Measurements from ENCODE around the gene NKX6-2.

DNA sequence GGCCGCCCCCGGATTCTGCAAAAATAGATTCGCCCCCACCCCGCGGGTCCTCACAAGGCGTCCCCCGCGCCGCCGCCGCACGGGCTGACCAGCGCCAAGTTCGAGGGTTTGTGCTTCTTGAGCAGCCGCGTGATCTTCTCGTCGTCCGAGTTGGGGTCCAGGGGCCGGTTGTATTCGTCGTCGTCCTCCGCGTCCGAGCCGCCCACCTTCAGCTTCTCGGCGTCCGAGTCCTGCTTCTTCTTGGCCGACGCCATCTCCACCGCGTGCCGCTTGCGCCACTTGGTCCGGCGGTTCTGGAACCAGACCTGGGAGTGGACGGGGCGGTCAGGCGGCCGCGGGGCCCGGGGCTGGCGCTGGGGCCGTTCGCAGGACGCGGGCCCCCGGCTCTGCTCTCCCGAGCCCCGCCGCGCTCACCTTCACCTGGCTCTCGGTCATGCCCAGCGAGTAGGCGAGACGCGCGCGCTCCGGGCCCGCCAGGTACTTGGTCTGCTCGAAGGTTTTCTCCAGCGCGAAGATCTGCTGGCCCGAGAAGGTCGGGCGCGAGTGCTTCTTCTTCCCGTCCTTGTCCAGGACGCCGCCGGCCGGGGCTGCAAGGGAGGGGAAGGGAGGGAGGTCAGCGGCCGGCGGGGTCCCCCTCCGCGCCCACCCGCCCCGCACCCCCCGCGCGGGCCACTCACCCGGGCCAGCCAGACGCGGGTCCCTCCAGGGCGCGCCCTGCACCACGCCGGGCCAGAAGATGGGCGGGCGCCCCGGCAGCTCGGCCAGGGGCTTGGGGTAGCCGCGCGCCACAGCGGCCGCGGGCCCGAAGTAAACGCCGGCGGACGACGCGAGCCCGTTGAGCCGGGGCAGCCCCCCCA lies 853 bp downstream of the NKX6-2 start:
- TF ChIP-seq, protein P1, sequence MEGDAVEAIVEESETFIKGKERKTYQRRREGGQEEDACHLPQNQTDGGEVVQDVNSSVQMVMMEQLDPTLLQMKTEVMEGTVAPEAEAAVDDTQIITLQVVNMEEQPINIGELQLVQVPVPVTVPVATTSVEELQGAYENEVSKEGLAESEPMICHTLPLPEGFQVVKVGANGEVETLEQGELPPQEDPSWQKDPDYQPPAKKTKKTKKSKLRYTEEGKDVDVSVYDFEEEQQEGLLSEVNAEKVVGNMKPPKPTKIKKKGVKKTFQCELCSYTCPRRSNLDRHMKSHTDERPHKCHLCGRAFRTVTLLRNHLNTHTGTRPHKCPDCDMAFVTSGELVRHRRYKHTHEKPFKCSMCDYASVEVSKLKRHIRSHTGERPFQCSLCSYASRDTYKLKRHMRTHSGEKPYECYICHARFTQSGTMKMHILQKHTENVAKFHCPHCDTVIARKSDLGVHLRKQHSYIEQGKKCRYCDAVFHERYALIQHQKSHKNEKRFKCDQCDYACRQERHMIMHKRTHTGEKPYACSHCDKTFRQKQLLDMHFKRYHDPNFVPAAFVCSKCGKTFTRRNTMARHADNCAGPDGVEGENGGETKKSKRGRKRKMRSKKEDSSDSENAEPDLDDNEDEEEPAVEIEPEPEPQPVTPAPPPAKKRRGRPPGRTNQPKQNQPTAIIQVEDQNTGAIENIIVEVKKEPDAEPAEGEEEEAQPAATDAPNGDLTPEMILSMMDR (IDR thresholded peaks at IDR 0.05), result no peak
- TF ChIP-seq POLR2A (IDR thresholded peaks at IDR 0.05), result no peak

Data from esophagus squamous epithelium (tissue), 4 donors.